MCF 10A (cell line): ENCODE measurements around the gene CDKN2C. TPM values are rescaled to one million over a fixed set of nuclear protein-coding genes. Genes with fewer than 3 reads are reported as not detected.

Source experiments
- BruUV-seq: library from RNA; stranded (reverse); fragments of 400-500 nt; replicated peaks from 2 replicates; lab custom pipeline; 2021; lab: Mats Ljungman, UMichigan
- CTCF ChIA-PET: fragments of 300-600 bp; sonication (Branson Sonifier 250); formaldehyde crosslinking; extraction: SDS; loops from one replicate; lab custom pipeline; 2021; ENCODE audit warnings: antibody characterized with exemption, inconsistent platforms; lab: Yijun Ruan, JAX
- POLR2A ChIA-PET: fragments of 300-600, 350-650 bp; sonication (Branson Sonifier 250); formaldehyde crosslinking; extraction: SDS; loops from one replicate; lab custom pipeline; 2020; ENCODE audit warnings: antibody characterized with exemption, inconsistent platforms; lab: Yijun Ruan, JAX
- DNase-seq: peaks from one replicate; pipeline ENCODE4 v3.0.0-alpha.2; 2018; ENCODE audit not compliant: unreplicated experiment
- H3K27ac Mint-ChIP-seq: one replicate; pipeline ENCODE4 v1.8.0; 2022; ENCODE audit warnings: mild to moderate bottlenecking, low read depth, mixed read lengths; ENCODE audit not compliant: unreplicated experiment
- H3K27me3 Mint-ChIP-seq: one replicate; pipeline ENCODE4 v1.8.0; 2022; ENCODE audit warnings: mixed read lengths; ENCODE audit not compliant: insufficient read depth, unreplicated experiment
- H3K36me3 Mint-ChIP-seq: one replicate; pipeline ENCODE4 v1.8.0; 2022; ENCODE audit warnings: mild to moderate bottlenecking, moderate library complexity, mixed read lengths; ENCODE audit not compliant: insufficient read depth, unreplicated experiment
- H3K4me1 Mint-ChIP-seq: one replicate; pipeline ENCODE4 v1.8.0; 2022; ENCODE audit warnings: mixed read lengths; ENCODE audit not compliant: insufficient read depth, unreplicated experiment
- H3K4me3 Mint-ChIP-seq: one replicate; pipeline ENCODE4 v1.8.0; 2022; ENCODE audit warnings: mild to moderate bottlenecking, moderate library complexity, mixed read lengths; ENCODE audit not compliant: unreplicated experiment
- H3K9me3 Mint-ChIP-seq: one replicate; pipeline ENCODE4 v1.8.0; 2022; ENCODE audit warnings: mixed read lengths; ENCODE audit not compliant: unreplicated experiment
- CTCF ChIP-seq: fragments of 200-600 bp; IDR thresholded peaks from one replicate; pipeline ENCODE4 v1.8.0; 2022; ENCODE audit warnings: antibody characterized with exemption, mild to moderate bottlenecking; ENCODE audit not compliant: unreplicated experiment
- intact Hi-C: fragments of 100-400 bp; cut with micrococcal nuclease; formaldehyde crosslinking; loops from 2 replicates; pipeline ENCODE4 v1.14.1; 2022
- total RNA-seq: library from RNA; stranded (reverse); gene quantifications from 2 replicates; pipeline ENCODE4 v1.2.3, GENCODE V29; 2022

CDKN2C gene
- total RNA-seq, 1 experiment from 2014 or later, result 2.7 TPM

- H3K36me3 Mint-ChIP-seq, result peaks cover 7% of the 10 kb centered on the region
Measured at GRCh38 chr1:50973255-50973654, 3.2 kb downstream of the CDKN2C start.

GRCh38 chr1:50973875-50974617, 4.0 kb downstream of the CDKN2C start:
- no TSS peak for BruUV-seq
- Mint-ChIP-seq H3K4me1 (peaks cover 12% of the 10 kb centered on the region), H3K27me3 (no peaks in the 10 kb centered on the region), H3K27ac (peak overlapping the region; percentile 96), H3K4me3 (peak overlapping the region; percentile 86), H3K9me3 (no peaks in the 10 kb centered on the region), H3K36me3 (peaks cover 7% of the 10 kb centered on the region)
- POLR2A ChIA-PET, result interaction anchor here (1.0 to 2.6 kb wide), 9 partner anchors 8 to 263 kb away, joined by 4 to 50 read pairs (median 5); partner anchors contain the start of genes FAF1 and RNF11
- TF ChIP-seq CTCF, result no peak
- no peak for DNase-seq
- intact Hi-C loops, result no loop called here
- CTCF ChIA-PET, result interaction anchor here (0.6 to 1.5 kb wide), 5 partner anchors 24 to 884 kb away, joined by 3 to 7 read pairs (median 3); no protein-coding TSS in a partner anchor

More at GRCh38 chr1:50973255-50973654, 3.2 kb downstream of the CDKN2C start:
- intact Hi-C loops, result no loop called here
- H3K4me3 Mint-ChIP-seq, result peak overlapping the region; percentile 86
- H3K4me1 Mint-ChIP-seq, result peaks cover 12% of the 10 kb centered on the region
- BruUV-seq, result no TSS peak
- H3K27ac Mint-ChIP-seq, result peak overlapping the region; percentile 96
- H3K9me3 Mint-ChIP-seq, result no peaks in the 10 kb centered on the region
- POLR2A ChIA-PET, result interaction anchor here (0.6 to 2.6 kb wide), 8 partner anchors 9 to 288 kb away, joined by 3 to 50 read pairs (median 5); partner anchors contain the start of genes FAF1 and RNF11
- no peaks in the 10 kb centered on the region for H3K27me3 Mint-ChIP-seq
- CTCF ChIA-PET, result interaction anchor here (0.6 to 1.5 kb wide), 10 partner anchors 11 to 421 kb away, joined by 3 to 9 read pairs (median 5); partner anchors contain the start of gene FAF1
- no peak for TF ChIP-seq CTCF
- DNase-seq, result no peak

GRCh38 chr1:50974618-50974935, 4.5 kb downstream of the CDKN2C start:
- DNase-seq, result no peak
- intact Hi-C loops, result no loop called here
- TF ChIP-seq CTCF, result no peak
- POLR2A ChIA-PET, result interaction anchor here (1.0 to 1.5 kb wide), 4 partner anchors 8 to 14 kb away, joined by 4 to 7 read pairs (median 4); partner anchors contain the start of gene FAF1
- BruUV-seq, result no TSS peak
- Mint-ChIP-seq H3K27me3 (no peaks in the 10 kb centered on the region), H3K4me1 (peaks cover 12% of the 10 kb centered on the region), H3K9me3 (no peaks in the 10 kb centered on the region), H3K4me3 (no peak overlapping the region), H3K27ac (peak overlapping the region; percentile 18), H3K36me3 (peaks cover 7% of the 10 kb centered on the region)
- CTCF ChIA-PET, result interaction anchor here (0.6 to 1.4 kb wide), 2 partner anchors 199 to 884 kb away, joined by 3 read pairs; no protein-coding TSS in a partner anchor

GRCh38 chr1:50975436-50975835, 5.4 kb downstream of the CDKN2C start:
- DNase-seq, result no peak
- Mint-ChIP-seq H3K4me1 (peaks cover 12% of the 10 kb centered on the region), H3K27ac (no peak overlapping the region), H3K9me3 (no peaks in the 10 kb centered on the region), H3K36me3 (peaks cover 7% of the 10 kb centered on the region), H3K4me3 (no peak overlapping the region), H3K27me3 (no peaks in the 10 kb centered on the region)
- POLR2A ChIA-PET, result interaction anchor here (0.6 to 1.5 kb wide), 4 partner anchors 9 to 260 kb away, joined by 3 to 7 read pairs (median 4); partner anchors contain the start of gene FAF1
- intact Hi-C loops, result no loop called here
- CTCF ChIA-PET, result interaction anchor here (0.6 kb wide), 1 partner anchor 46 kb away, joined by 4 read pairs; no protein-coding TSS in a partner anchor
- no peak for TF ChIP-seq CTCF
- no TSS peak for BruUV-seq
